HG03571 (cell line): ENCODE results near the gene LIPC.

Experiments
- ATAC-seq: cut with Tn5 transposase; IDR thresholded peaks from one replicate; pipeline ENCODE4 v1.9.1; 2021; ENCODE audit not compliant: unreplicated experiment

The LIPC gene

DNA sequence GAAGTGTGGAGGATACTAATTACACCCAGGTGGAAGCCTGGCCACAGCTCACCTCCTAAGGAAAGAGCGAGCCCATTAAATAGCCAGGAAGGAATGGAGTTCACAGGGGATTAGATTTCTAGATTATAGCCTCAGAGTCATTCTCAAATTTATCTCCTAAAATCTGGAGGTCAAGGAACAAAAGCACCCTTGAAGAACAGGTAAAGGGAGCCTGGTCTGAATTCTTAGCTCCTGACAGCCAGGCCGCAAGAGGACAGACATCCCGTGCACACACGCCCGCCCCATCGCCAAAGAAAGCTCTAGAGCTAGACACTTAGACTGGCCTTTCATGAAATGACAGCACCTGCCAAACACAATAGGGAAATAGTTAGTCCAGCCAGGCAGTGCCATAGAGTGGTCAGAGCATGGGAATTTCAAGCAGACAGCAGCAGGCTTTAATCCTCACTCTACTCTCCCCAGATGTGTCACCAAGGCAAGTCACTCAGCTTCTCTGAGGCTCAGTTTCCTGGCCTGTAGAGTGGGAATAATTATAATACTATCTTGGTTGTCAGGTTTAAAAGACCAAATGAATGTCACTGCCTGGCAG lies 59.2 kb downstream of the LIPC start:
- ATAC-seq = no peak

DNA sequence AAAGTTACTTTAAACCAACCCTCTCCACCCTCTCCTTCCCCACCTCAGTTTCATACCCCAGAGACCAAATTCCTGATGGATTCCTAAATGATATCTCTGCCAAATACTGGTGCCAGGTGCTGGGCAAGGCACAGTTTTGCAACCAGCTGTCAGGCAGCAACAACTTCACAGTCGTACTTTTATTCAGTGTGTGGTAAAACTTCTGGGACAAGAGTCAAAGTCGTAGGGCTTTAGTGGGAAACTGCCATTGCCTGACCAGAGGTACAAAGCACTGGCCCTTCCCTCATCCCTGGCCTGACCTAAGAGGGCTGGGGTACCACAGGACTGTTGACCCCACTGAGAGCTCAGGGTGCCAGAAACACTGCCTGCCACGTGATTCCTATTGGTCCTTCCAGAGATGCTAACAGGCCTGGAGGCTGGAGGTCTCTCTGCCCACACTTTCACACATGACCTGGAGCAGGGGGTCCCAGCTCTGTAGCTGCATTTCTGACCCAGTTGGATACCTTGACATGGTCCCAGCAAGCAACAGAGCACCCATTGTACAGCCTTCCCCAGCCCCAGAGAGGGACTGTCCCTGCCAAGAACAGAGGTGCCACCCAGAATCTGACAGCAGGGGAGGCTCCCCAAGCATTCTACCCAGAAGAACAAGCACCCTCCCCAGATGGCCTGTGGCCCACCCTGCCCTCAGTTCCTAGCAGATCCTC lies 59.9 kb downstream of the LIPC start:
- ATAC-seq = no peak

DNA sequence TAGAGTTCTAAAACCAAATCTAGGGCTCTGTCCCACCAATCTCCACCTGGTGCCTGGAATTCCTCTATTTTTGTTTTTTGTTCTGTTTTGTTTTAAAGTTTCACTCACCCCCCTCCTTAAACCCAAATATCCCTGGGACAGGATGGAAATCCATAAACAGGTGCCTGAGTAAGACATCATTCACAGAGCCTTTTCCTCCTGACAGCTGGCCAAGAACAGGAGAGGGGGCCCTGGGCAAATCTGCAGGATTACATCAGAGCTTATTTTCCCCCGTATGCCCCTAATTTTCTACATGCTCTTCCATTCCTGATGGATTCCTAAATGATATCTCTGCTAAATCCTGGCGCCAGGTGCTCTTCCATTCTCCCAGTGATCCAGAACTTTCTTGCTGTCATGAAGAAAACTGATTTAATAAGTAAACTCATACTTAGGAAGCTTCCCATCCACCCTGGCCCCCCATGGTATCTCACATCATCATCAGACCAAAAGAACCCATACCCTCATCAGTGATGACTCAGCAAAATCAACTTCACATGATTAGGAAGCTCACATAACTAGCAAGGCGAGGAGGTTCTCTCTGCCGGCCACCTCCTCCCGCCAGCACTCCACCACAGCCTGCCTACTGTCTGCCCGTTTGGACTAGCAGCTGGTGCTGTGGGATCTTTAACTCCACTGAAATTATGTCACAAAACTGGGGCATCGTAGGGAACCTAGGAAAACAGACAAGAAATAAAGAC lies 61.0 kb downstream of the LIPC start:
- ATAC-seq = no peak

DNA sequence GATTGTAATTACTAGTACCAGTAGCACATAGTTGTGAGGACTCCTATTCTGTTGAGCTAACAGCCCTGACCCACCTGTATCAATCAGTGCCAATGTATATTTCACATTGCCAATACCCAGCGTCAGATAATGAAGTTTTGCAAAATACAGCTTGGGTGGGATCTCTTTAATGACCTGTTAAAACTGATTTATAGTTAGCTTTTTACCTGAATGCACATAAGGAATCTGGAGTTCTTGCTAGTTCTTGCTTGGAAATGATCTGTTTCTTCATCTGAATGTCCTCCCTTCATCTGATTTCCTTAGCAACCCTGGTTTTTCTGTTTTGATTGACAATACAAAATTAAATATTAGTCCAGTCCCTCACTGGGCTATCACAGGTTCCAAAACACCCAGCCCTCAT lies 62.8 kb downstream of the LIPC start:
- ATAC-seq = no peak

DNA sequence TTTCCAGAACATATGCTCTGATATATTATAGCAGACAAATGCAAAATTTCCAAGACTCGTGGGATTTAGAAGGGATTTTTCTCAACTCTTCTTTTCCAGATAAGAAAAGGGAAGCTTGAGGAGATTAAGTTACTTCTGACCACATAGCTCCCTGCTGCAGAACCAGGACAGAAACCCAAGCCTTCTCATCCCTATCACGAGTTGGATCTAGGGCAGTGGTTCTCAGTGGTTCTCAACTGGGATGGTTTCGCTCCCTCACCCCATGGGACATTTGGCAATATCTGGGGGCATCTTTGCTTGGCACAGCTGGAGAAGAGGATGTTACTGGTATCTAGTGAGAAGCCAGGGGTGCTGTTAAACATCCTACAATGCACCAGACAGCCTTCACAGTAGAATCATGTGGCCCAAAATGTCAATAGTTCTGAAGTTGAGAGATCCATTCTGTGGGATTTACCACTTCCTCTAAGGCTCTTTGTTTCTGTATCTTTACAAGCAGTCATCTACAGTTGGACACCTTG lies 64.2 kb downstream of the LIPC start:
- ATAC-seq = no peak

DNA sequence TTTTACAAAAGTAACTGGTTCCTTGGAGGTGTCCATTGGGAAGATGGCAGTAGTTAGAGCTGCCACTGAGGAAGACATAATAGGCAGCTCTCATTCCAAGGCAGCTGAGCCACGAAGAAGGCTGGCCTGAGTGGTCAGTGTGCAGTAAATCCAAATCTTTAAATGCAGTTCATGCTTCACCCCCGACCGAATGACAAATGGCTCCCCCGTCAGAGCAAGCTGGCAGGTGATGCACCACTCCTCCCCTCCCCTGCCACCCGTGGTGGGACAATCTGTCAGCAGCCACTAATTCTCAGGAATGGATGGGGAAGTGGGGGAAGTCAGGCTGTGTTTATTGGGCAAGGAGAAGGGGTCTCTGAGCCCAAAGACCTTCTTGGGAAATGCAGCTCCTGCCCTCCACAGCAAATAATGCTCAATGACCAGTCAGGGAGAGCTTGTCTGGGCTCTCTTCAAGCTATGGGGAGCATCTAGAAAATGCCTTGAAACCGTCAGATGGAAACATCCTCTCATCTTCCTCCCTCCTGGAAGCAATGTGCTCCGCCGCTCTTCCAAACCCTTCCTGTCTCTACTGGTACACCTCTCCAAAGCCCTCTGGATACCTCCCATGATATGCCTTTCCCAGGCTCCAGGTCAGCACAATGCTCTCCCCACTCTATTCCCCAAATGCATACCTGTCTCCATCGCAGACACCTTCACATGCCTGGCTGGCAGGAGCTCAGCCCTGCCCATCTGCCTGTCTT lies 65.4 kb downstream of the LIPC start:
- ATAC-seq = no peak

DNA sequence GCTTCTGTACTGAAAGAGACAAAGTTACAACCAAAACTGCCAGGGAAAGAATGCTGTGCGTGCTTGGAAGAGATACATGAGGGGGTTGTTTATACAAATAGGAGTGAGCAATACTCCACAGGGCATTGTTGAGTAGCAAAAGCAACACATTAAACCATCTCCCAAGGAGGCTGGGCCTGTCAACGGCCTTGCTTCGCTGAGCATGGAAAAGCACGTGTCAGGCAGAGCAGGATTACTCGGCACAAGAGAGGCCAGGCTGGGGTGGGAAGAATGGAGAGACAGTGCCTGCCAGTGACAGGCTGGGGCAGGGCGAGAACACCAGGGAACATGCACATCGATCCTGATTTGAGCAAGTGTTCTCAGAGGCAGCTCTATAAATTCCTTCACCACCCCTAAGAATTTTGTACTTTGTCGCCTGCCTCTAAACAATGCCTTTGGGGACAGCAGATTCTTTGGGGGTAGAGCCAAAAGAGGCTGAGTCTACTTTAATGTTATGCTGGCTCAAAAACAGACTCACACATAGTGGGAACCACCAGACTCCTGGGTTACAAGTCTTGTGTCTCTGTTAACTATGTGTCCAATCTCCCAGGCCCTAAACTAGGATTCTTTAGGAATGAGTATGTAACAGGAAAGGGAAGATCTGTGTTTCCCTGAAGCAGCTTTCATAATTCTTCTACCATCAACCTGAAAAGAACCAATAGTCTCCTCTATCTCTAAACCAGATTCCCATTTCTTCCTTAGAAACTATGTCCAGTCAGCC lies 67.2 kb downstream of the LIPC start:
- no peak for ATAC-seq

DNA sequence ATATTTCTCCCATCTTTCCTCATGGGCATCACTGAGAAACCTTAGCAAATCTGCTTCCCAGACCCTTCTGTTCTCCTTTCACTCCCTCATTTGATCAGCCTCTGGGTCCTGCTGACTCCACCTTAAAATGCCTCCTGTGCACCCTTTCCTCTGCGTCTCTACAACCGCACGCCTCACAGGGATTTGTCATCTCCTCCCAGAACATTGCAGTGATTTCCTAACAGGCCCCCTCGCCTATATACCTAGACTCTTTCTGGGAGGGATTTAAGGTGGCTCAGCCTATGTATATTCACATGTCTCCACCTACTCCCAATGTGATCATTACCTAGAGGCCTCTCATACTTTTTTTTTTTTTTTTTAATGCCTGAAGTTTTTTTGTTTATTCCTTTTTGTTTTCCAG lies 69.2 kb downstream of the LIPC start:
- no peak for ATAC-seq

DNA sequence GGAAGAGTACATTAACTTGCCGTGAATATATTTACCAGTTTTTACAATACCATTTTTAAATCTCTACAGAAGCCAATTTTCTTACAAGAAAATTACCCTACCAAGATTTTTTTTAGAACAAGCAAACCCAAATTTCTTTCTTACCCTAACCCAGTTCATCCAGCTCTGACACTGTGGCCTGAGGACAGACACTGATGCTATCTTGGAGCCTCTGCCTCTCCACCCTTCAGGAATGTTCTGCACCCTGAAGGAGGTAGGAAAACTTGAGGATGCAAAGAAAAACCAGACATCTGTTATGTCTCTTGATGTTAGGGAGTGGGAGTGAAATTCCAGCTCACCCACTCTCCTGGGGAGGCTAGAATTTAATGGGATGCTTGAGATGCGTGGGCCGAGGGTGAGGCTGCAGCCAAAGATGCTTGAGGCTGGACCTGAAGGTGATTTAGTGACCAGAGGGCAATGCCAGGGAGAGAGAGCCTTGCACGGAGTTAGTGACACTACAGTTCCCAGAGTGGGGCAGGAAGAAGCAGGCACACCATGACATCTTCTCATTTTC lies 69.9 kb downstream of the LIPC start:
- no peak for ATAC-seq

DNA sequence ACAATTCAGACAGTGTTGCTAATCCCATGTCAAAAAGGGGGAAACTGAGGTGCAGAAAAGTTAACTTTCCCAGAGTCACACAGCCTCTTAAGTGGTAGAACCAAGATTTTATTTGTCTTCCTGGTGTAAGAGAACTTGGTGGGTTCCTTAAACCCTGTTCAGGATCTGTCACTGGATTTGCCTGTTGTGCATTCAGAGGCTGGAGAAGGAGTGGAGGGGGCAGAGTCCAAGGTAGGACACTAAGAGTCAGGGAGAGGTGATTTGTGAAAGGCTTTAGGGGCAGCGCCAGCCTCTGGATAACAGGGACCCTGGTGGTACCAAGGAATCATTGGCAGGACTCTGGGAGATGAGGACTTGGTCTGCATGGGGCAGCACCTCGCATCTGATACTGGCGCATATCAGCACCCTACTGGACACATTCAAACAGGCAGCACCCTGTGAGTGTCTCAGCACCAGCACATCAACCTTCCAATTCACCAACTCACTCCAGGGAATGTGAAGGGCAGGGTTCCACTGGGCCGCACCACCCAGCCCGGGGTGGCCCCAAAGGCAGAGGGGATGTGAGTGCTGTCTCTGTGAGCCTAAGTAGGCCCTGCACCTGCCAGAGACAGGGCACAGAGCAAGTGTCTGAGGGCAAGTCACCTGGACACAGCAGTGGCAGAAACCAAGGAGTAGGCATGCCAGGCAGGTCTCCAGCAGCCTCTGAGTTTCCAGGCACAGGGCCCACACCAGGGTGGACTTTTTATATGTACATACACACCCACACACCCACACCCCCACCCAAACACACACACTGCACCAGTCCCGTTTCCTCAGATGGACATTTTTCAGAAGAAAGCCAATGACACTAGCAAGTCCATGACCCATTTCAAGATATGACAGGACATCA lies 71.6 kb downstream of the LIPC start:
- ATAC-seq = no peak

DNA sequence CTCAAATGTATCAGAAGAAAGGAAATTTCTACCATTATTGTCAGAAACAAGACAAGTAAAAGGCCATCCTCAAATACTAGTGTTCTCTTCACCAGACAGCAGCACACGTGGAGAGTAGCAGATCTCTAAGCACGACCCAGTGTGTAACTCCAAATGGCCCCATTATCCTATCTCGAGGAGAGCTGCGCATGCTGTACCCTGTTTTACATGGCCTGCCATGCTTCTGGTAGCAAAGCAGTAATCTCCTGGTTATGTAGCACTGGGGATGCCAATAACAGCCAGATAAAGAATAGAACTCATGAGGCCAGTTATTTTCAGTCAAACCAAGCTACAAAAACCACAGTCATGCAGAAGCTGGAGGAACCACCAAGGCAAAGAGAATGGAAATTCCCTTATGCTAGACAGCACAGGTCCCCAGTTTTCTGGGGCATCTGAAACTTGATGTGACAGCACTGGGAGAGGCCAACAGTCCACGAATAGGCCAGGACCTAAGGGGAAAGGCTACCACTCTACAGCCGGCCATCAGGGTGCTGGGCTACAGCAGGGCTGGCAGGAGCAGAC lies 73.0 kb downstream of the LIPC start:
- no peak for ATAC-seq

DNA sequence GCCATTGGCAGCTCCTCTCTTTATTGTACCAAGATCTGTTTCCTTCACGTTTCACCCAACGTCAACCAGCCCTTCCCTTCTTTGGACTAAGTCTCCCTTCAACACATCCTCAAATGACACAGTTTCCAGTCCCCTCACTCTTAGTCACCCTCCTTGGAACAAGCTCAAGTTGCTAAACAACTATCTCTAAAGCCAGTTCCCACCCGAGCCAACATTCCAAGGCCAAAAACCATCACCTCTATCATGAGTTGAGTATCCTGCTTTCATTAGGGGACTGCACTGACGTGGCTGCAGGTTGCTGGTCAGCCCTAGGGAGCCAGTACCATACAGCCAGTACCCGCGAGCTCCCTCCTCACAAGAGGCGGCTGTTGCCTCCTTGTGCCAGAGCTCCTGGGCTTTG lies 73.8 kb downstream of the LIPC start:
- no peak for ATAC-seq

DNA sequence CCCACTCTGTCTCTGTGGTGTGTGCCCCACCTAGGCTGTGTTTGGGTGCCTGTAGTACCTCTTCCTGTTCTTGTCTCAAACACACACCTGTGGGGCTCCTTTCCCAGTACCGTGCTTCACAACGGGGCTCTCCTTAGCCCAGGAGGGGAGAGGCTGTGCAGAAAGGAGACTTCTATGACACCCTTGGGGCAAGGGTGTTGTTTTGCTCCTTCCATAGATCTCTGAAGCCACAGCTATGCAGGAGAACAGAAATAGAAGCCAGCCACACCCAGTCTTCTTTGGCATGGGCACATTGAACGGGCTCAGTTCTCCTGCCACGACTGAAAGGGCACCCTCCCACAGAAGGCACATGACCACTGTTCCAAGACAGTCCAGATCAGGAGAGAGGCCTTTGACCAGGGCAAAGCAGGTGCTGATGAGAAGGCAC lies 74.3 kb downstream of the LIPC start:
- ATAC-seq = no peak

DNA sequence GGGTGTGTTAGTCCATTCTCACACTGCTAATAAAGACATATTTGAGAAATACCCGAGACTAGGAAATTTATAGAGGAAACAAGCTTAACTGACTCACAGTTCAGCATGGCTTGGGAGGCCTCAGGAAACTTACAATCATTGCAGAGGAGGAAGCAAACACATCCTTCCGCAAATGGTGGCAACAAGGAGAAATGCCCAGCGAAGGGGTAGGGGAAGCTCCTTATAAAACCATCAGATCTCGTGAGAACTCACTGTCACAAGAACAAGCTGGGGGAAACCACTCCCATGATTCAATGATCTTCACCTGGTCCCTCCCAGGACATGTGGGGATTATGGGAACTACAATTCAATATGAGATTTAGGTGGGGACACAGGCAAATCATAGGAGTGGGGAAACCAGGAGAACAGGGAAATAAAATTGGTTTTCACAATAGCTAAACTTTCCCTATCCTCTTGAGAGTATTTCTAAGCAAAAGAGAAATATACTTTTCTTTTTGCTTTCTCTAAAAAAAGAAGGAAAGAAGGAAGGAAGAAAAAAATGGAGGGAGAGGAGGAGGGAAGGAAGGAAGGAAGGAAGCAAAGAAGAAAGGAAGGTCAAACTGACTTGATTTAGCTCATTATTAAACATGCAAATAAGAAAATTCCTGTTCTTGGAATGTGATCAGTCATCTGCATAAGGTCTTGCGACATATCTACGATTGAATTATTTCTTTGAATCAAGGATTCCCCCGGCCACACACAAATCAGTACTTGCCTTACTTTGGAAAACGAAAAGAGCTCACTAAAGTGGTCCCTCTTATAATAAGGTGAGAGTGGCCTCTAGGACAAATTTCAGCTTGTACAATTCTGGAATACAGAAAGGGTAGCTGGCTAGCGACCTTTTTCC lies 75.2 kb downstream of the LIPC start:
- no peak for ATAC-seq

DNA sequence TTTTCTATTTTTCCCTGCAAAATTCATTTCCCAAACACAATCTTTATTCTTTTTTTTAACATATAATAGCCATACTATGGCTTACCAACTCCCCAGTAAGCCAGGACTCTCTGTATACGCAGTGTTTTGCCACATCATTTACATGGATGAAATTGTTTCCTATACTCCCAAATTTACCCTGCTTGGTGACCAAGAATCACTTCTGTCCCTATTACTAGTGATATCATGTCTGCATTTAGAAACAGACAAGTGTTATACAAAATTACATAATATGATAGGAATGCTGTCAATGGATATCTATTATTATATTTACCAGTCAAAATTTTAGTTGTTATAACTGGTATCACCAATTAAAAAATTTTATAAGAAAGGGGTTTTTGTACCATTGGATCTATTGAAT lies 77.8 kb downstream of the LIPC start:
- ATAC-seq = no peak

DNA sequence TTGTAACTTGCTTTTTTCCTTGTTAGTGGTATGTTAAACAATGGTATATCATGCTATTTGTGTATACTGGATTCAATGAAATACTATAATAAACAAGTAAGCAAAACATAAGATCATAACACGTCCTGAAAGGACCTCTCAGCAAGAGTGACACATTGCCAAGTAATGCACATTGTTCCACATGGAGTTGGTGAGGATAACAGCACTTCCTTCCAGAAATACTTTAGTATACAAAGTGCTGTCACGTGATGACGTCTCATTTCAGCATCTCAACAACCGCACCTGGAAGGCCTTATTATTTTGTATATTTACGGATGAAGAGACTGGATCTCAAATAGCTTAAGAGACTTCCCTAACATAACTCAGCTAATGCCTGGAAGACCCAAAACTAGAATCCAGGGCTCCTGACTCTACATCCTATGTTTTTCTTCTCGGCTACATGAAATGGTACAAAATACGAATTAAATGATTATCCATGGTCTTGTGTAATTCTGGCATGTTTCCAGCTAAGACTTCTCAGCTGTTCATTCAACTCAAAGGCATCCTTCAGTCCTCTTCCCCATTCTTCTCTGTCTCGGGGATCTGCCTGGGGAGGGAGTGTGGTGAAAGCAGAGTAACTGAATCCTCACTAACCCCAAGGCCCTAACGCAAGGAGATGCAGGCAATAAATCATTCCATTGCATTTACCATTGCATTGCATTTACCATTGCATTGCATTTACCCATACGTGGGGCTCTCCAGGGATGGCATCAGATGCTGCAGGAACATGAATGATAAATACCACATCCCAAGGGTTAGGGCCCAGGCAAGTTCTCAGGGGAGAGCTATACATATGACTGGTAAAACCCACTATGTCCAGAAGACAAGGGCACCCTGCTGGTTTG lies 79.2 kb downstream of the LIPC start:
- ATAC-seq = no peak

DNA sequence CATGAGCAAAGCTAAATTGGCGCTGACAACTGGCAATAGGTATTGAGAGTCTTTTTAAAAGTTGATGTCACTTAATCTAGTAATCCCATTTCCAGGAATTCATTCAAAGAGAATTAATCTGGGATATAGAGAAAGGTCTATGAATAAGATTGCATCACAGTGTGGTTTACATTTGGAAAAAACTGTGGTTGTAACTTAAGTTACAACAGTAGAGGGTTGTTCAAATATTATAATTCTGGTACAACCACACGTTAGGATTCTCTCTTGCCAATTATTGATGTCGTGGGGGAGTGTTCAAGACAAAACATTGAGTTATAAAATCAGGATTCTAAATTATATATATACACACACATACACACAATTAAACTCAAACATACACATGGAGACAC lies 79.8 kb downstream of the LIPC start:
- no peak for ATAC-seq
